Measurements from ENCODE around the gene ERBB2. TPM values are rescaled to one million over a fixed set of nuclear protein-coding genes. Genes with fewer than 3 reads are reported as not detected.

ERBB2 gene
- total and polyA plus RNA-seq, 9 of the 15 experiments (the other 6 are each of a cell fraction or from before 2014, with no cell fraction given), result 0.74 to 5.6 (median 3.3) TPM

DNA sequence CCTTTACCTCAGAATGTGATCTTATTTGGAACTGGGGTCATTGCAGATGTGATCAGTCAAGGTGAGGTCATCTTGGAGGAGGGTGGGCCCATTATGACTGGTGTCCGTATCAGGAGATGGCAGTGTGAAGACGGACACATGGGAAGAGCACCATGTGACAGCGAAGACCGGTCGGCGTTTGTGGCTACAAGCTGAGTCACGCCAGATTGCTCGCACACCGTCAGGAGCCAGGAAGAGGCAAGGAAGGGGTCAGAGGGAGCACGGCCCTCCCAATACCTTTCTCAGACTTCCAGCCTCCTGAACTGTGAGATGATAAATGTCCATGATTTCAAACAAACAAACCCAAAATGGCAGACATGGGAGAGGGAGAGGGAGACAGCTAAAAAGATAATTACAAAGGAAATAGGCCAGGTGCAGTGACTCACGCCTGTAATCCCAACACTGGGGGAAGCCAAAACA lies 49.7 kb upstream of the ERBB2 start (continued):
- TF ChIP-seq NR0B1 (IDR thresholded peaks at IDR 0.05; ENCODE audit: partially characterized antibody), result no peak
- no peak for TF ChIP-seq ZNF133 (CRISPR knock-in tag; IDR thresholded peaks at IDR 0.05)
- peak in 1 of 2 experiments; percentile 84; a peak in 2 of 3 replicates for TF ChIP-seq CBX3 (IDR thresholded peaks at IDR 0.05; ENCODE audit: borderline replicate concordance in 1 of 2, low read length in 2 of 2)
- TF ChIP-seq CCAR2 (IDR thresholded peaks at IDR 0.05; ENCODE audit: low read depth, low read length), result no peak
- no peak; the same call in 1 of the 2 replicates for TF ChIP-seq PHF8 (IDR thresholded peaks at IDR 0.05; ENCODE audit: borderline replicate concordance, low read length)
- no peak for TF ChIP-seq DEAF1 (CRISPR knock-in tag; IDR thresholded peaks at IDR 0.05)
- no peak for TF ChIP-seq GATAD2B (IDR thresholded peaks at IDR 0.05; ENCODE audit: borderline replicate concordance)
- peak; percentile 51; the same call in 1 of the 2 replicates for TF ChIP-seq ZBTB17 (CRISPR knock-in tag; IDR thresholded peaks at IDR 0.05)
- no peak for TF ChIP-seq HDAC6 (IDR thresholded peaks at IDR 0.05; ENCODE audit: low read depth, low read length)
- no peak; a peak in 1 of 4 replicates for TF ChIP-seq MCM7 (IDR thresholded peaks at IDR 0.05)
- TF ChIP-seq HNRNPL (IDR thresholded peaks at IDR 0.05; ENCODE audit: low read depth, low read length), result no peak
- TF ChIP-seq, protein P1, sequence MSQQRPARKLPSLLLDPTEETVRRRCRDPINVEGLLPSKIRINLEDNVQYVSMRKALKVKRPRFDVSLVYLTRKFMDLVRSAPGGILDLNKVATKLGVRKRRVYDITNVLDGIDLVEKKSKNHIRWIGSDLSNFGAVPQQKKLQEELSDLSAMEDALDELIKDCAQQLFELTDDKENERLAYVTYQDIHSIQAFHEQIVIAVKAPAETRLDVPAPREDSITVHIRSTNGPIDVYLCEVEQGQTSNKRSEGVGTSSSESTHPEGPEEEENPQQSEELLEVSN (IDR thresholded peaks at IDR 0.05; ENCODE audit: borderline replicate concordance in 1 of 2, extremely low read depth in 1 of 2, insufficient read depth in 1 of 2, insufficient read length in 1 of 2, low read depth in 1 of 2, low read length in 1 of 2, poor library complexity in 1 of 2, severe bottlenecking in 1 of 2), result peak; percentile 92 to 93
- no peak for TF ChIP-seq STAT5A (IDR thresholded peaks at IDR 0.05; ENCODE audit: borderline replicate concordance, low read length)
- TF ChIP-seq RBM22 (IDR thresholded peaks at IDR 0.05; ENCODE audit: low read depth, low read length, poor library complexity, severe bottlenecking), result no peak
- TF ChIP-seq MECOM (CRISPR knock-in tag; IDR thresholded peaks at IDR 0.05), result peak; percentile 76; the same call in 1 of the 2 replicates
- TF ChIP-seq, protein P2, sequence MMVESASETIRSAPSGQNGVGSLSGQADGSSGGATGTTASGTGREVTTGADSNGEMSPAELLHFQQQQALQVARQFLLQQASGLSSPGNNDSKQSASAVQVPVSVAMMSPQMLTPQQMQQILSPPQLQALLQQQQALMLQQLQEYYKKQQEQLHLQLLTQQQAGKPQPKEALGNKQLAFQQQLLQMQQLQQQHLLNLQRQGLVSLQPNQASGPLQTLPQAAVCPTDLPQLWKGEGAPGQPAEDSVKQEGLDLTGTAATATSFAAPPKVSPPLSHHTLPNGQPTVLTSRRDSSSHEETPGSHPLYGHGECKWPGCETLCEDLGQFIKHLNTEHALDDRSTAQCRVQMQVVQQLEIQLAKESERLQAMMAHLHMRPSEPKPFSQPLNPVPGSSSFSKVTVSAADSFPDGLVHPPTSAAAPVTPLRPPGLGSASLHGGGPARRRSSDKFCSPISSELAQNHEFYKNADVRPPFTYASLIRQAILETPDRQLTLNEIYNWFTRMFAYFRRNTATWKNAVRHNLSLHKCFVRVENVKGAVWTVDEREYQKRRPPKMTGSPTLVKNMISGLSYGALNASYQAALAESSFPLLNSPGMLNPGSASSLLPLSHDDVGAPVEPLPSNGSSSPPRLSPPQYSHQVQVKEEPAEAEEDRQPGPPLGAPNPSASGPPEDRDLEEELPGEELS (CRISPR knock-in tag; IDR thresholded peaks at IDR 0.05; ENCODE audit: borderline replicate concordance), result no peak
- no peak for TF ChIP-seq BRF1 (IDR thresholded peaks at IDR 0.05; ENCODE audit: borderline replicate concordance, extremely low read depth, insufficient read length)
- TF ChIP-seq SREBF1 (IDR thresholded peaks at IDR 0.05; ENCODE audit: borderline replicate concordance, low read depth, low read length), result peak; percentile 62; the same call in 1 of the 2 replicates
- TF ChIP-seq NFXL1 (CRISPR knock-in tag; IDR thresholded peaks at IDR 0.05), result peak; percentile 17; the same call in 1 of the 2 replicates
- no peak for TF ChIP-seq RBM15 (IDR thresholded peaks at IDR 0.05; ENCODE audit: insufficient read depth, low read length)
- no peak for TF ChIP-seq STAG1 (CRISPR knock-in tag; IDR thresholded peaks at IDR 0.05; ENCODE audit: borderline replicate concordance)
- peak; percentile 92 for TF ChIP-seq ZEB2 (IDR thresholded peaks at IDR 0.05)
- TF ChIP-seq ZC3H8 (IDR thresholded peaks at IDR 0.05), result 0 out of 2 replicates have a peak, but pooled peaks have one; percentile 13
